DMS53 (cell line): Measurements from ENCODE around the gene RXRA.

ENCODE experiments used
- DNase-seq: peaks from one replicate; lab custom pipeline; 2025; lab: John Stamatoyannopoulos, UW

Gene RXRA

GRCh38 chr9:134368571-134368970, 42.3 kb downstream of the RXRA start:
- DNase-seq, result no peak

- DNase-seq, result no peak
Measured at GRCh38 chr9:134369416-134370212, 43.4 kb downstream of the RXRA start.

GRCh38 chr9:134370213-134370492, 43.9 kb downstream of the RXRA start:
- no peak for DNase-seq

- DNase-seq, result no peak
Measured at GRCh38 chr9:134370638-134371037, 44.4 kb downstream of the RXRA start.

GRCh38 chr9:134371731-134372130, 45.5 kb downstream of the RXRA start:
- no peak for DNase-seq

GRCh38 chr9:134372581-134373267, 46.5 kb downstream of the RXRA start:
- DNase-seq, result no peak

- no peak for DNase-seq
Measured at GRCh38 chr9:134373269-134373668, 47.0 kb downstream of the RXRA start.

- no peak for DNase-seq
Measured at GRCh38 chr9:134373953-134374300, 47.7 kb downstream of the RXRA start.

- DNase-seq, result no peak
Measured at GRCh38 chr9:134374301-134375010, 48.2 kb downstream of the RXRA start.

GRCh38 chr9:134375011-134375390, 48.7 kb downstream of the RXRA start:
- DNase-seq, result no peak

- no peak for DNase-seq
Measured at GRCh38 chr9:134375430-134376385, 49.5 kb downstream of the RXRA start.

- DNase-seq, result no peak
Measured at GRCh38 chr9:134376386-134377142, 50.3 kb downstream of the RXRA start.

- no peak for DNase-seq
Measured at GRCh38 chr9:134377143-134377484, 50.9 kb downstream of the RXRA start.

- DNase-seq, result no peak
Measured at GRCh38 chr9:134377976-134378375, 51.7 kb downstream of the RXRA start.

GRCh38 chr9:134378901-134379338, 52.7 kb downstream of the RXRA start:
- DNase-seq, result no peak

- DNase-seq, result no peak
Measured at GRCh38 chr9:134379831-134380365, 53.6 kb downstream of the RXRA start.

GRCh38 chr9:134380542-134381271, 54.5 kb downstream of the RXRA start:
- DNase-seq, result no peak

GRCh38 chr9:134381272-134381661, 55.0 kb downstream of the RXRA start:
- DNase-seq, result no peak

GRCh38 chr9:134381671-134382516, 55.6 kb downstream of the RXRA start:
- DNase-seq, result no peak

- DNase-seq, result no peak
Measured at GRCh38 chr9:134382733-134383132, 56.5 kb downstream of the RXRA start.
